Heart left ventricle (tissue), 16 donors: ENCODE results near the gene LMAN2L. TPM values are rescaled to one million over a fixed set of nuclear protein-coding genes. Genes with fewer than 3 reads are reported as not detected.

Experiments
- ATAC-seq, 4 donors: fragments of 200-7000 bp; cut with Tn5 transposase; one replicate each; pipeline ENCODE4 v1.9.1; 2020 to 2022; ENCODE audit warnings: moderate library complexity in 4 of 4, mild to moderate bottlenecking in 3 of 4, moderate number of reproducible peaks in 1 of 4
- DNase-seq, 5 donors: peaks; one replicate each; pipeline ENCODE4 v3.0.0-alpha.2; 2020
- H3K27ac ChIP-seq, 12 donors: fragments of 200-600 bp; sonication (generic) in 4 of 12; one replicate each; pipeline versions ENCODE4 v1.5.0 to v1.8.0; 2016 to 2022; ENCODE audit warnings: mild to moderate bottlenecking in 2 of 12
- H3K27me3 ChIP-seq, 9 donors: fragments of 200-600 bp; sonication (generic) in 2 of 9; one replicate each; pipeline versions ENCODE4 v1.5.1 to v1.8.0; 2016 to 2022; ENCODE audit warnings: mild to moderate bottlenecking in 3 of 9
- H3K36me3 ChIP-seq, 9 donors: fragments of 200-600 bp; sonication (generic) in 2 of 9; one replicate each; pipeline versions ENCODE4 v1.5.0 to v1.8.0; 2018 to 2022; ENCODE audit warnings: mild to moderate bottlenecking in 2 of 9
- H3K4me1 ChIP-seq, 12 donors: fragments of 200-600 bp; sonication (generic) in 4 of 12; one replicate each; pipeline versions ENCODE4 v1.5.0 to v1.8.0; 2016 to 2022; ENCODE audit warnings: mild to moderate bottlenecking in 3 of 12
- H3K4me3 ChIP-seq, 12 donors: fragments of 200-600 bp; sonication (generic) in 4 of 12; one replicate each; pipeline versions ENCODE4 v1.5.0 to v1.8.0; 2017 to 2022; ENCODE audit warnings: mild to moderate bottlenecking in 9 of 12, moderate library complexity in 4 of 12
- H3K9me3 ChIP-seq, 12 donors: fragments of 200-600 bp; sonication (generic) in 4 of 12; one replicate each; pipeline versions ENCODE4 v1.5.0 to v1.8.0; 2016 to 2022; ENCODE audit warnings: mild to moderate bottlenecking in 1 of 12
- POLR2A ChIP-seq, 2 donors: fragments of 450-650 bp; IDR thresholded peaks; one replicate each; pipeline ENCODE4 v1.6.1; 2017; ENCODE audit warnings: antibody characterized with exemption in 2 of 2, mild to moderate bottlenecking in 2 of 2, moderate library complexity in 2 of 2
- WGBS, 4 donors: extraction: QIAGEN DNeasy Blood & Tissue Kit in 2 of 4; methylation state at CpG; one replicate each; pipeline versions ENCODE4 v1.1.5 to v1.1.7; 2013 to 2018; 5-methylcytosine and 5-hydroxymethylcytosine counted together
- intact Hi-C, 10 donors: fragments of 100-400 bp; cut with DNase I; formaldehyde crosslinking; loops; one replicate each; pipeline versions ENCODE4 v1.11.1 to v1.14.2; 2022
- polyA plus RNA-seq, 2 donors: library from polyadenylated mRNA; stranded (reverse); fragments of 200-250 nt; gene quantifications; one replicate each; pipeline ENCODE4 v1.2.3, GENCODE V29; 2013
- total RNA-seq, 9 donors: library from RNA; depleted of rRNA in 2 of 9; stranded (reverse); fragments of >200 nt in 2 of 9; fragmentation: NEBNext Ultra II Directional in 3 of 9; extraction: Animal tissue kit (Norgen Biotek cat#: 25700) in 3 of 9; gene quantifications; one replicate each; pipeline versions ENCODE4 v1.1.0 to v1.2.4, GENCODE V29; 2016 to 2023
- TF ChIP-seq, protein P1 (sequence below), 12 donors: fragments of 200-600 bp; sonication (generic) in 4 of 12; IDR thresholded peaks; one replicate each; pipeline versions ENCODE4 v1.5.0 to v1.8.0; 2018 to 2022; ENCODE audit warnings: antibody characterized with exemption in 12 of 12, mild to moderate bottlenecking in 5 of 12
- donor health status: ischemic (EF 13 %, LVEDD 7.1; RV severe dilation, severe dysfunction).
- donor health status: healthy with polysubstance abuse.
- donor health status: DM: no; HTN: yes; CAD: no.
- donor health status: DM: no; HTN: no; CAD: no.
- donor health status: ischemic (EF 25% LVEDD 6.9; RV normal size, moderate dysfunction).
- donor health status: ischemic (EF 25% LVEDD 5.7; RV mildly dilated, moderate dysfunction).
- donor health status: healthy.
- donor health status: DM: yes; HTN: yes; CAD: no.
- donor health status: ischemic (EF 35%, LVEDD 5.7; RV mildly dilated, moderate dysfunction).
- donor health status: nonischemic (EF 11% LVEDD 7.7; RV severe dilation, severe dysfunction).
- donor health status: DM: yes; HTN: yes; CAD: no.
- donor health status: PGD.
- donor health status: ischemic (EF 29% LVEDD 5.4; RV normal size, mild dysfunction).
- donor health status: nonischemic (EF 23%, LVEDD 6.1; RV moderate dilation, normal function).

LMAN2L gene
- total and polyA plus RNA-seq, 11 donors: 11.3 to 38.5 (median 20.5) TPM

DNA sequence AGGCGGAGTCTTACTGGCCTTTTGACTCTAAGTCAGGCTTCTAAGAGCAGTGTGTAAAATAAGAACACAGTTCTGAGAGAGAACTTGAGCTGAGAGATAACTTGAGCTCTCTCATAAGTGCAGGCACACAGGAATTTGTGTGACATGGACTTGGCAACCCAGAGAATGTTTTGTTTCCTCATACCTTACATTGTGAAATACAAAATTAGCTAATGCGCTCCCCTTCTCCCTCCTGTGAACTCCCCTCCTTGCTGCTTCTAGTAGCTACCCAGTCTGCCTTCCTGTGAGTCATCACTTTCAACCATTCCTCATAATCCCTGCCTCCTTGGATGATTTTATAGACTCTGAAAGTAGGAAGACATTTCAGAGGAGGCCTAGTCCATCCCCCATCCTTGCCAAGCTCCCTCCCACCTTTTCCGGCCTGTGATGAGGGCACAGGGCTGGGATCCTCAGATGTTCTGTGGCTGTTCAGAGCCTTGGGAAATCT, 74.7 kb downstream of the LMAN2L start:
- H3K4me1 ChIP-seq: peaks cover 0 to 17% (median 4%) of the 10 kb centered on the region in 12 donors
- DNase-seq (peak in 1 of 5 donors; percentile 35), ATAC-seq (peak; percentile 45 to 92 (median 84))
- peak overlapping the region in 10 of 12 donors; percentile 23 to 64 (median 52) for H3K27ac ChIP-seq
- peaks cover 0 to 8% (median 0%) of the 10 kb centered on the region in 12 donors for H3K9me3 ChIP-seq
- no peak for TF ChIP-seq POLR2A (IDR thresholded peaks at IDR 0.05)
- H3K36me3 ChIP-seq: no peaks in the 10 kb centered on the region
- H3K4me3 ChIP-seq: no peak overlapping the region
- 54 to 71% (median 57%) methylated on average over 3 of the region's 3 CpGs for WGBS, 4 donors
- intact Hi-C loops: no loop called here
- H3K27me3 ChIP-seq: no peaks in the 10 kb centered on the region

DNA sequence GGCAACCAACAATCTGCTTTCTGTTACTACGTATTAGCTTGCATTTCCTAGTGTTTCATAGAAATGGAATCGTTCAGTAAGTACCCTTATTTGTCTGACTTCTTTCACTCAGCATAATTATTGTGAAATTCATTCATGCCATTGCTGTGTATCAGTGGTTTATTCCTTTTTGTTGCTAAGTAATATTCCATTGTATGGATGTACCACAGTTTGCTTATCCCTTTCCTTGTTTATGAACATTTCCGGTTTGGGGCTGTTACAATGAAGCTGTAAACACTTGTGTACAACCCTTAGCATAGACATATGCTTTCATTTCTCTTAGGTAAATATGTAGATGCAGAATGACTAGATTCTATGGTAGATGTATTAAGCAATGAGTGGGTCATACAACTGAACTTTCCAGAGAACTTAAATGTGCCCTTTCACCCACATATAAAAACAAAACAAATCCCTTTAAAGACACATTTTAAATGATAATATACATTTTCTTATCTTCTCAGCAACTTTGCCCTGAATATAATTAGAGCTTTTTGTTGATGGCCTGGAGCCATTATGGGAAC, 75.4 kb downstream of the LMAN2L start:
- no peaks in the 10 kb centered on the region for H3K27me3 ChIP-seq
- H3K4me3 ChIP-seq: no peak overlapping the region
- WGBS, 4 donors: 83 to 96% (median 90%) methylated on average over 3 of the region's 3 CpGs
- intact Hi-C loops: no loop called here
- DNase-seq (no peak), ATAC-seq (no peak)
- H3K27ac ChIP-seq: peak overlapping the region in 10 of 12 donors; percentile 23 to 64 (median 52)
- peaks cover 0 to 8% (median 0%) of the 10 kb centered on the region in 12 donors for H3K9me3 ChIP-seq
- peaks cover 0 to 17% (median 4%) of the 10 kb centered on the region in 12 donors for H3K4me1 ChIP-seq
- no peak for TF ChIP-seq POLR2A (IDR thresholded peaks at IDR 0.05)
- TF ChIP-seq, protein P1, sequence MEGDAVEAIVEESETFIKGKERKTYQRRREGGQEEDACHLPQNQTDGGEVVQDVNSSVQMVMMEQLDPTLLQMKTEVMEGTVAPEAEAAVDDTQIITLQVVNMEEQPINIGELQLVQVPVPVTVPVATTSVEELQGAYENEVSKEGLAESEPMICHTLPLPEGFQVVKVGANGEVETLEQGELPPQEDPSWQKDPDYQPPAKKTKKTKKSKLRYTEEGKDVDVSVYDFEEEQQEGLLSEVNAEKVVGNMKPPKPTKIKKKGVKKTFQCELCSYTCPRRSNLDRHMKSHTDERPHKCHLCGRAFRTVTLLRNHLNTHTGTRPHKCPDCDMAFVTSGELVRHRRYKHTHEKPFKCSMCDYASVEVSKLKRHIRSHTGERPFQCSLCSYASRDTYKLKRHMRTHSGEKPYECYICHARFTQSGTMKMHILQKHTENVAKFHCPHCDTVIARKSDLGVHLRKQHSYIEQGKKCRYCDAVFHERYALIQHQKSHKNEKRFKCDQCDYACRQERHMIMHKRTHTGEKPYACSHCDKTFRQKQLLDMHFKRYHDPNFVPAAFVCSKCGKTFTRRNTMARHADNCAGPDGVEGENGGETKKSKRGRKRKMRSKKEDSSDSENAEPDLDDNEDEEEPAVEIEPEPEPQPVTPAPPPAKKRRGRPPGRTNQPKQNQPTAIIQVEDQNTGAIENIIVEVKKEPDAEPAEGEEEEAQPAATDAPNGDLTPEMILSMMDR (IDR thresholded peaks at IDR 0.05): no peak
- H3K36me3 ChIP-seq: no peaks in the 10 kb centered on the region

DNA sequence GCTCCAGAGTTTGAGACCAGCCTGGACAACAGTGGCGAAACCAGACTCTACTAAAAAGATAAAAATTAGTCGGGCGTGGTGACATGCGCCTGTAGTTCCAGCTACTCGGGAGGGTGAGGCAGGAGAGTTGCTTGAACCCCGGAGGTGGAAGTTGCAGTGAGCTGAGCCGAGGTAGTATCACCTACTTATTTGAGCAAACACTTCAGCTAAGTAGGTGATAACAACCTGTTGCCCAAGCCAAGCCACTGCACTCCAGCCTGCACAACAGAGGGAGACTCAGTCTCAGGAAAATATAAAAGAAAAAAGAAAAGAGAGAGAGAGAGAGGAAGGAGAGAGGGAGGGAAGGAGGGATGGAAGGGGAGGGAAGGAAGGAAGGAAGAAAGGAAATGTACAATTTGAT, 76.0 kb downstream of the LMAN2L start:
- Histone ChIP-seq H3K4me1 (peaks cover 0 to 17% (median 4%) of the 10 kb centered on the region in 12 donors), H3K27me3 (no peaks in the 10 kb centered on the region), H3K27ac (no peak overlapping the region), H3K36me3 (no peaks in the 10 kb centered on the region), H3K4me3 (no peak overlapping the region), H3K9me3 (peaks cover 0 to 8% (median 0%) of the 10 kb centered on the region in 12 donors)
- DNase-seq: no peak
- intact Hi-C loops: no loop called here
- ATAC-seq: no peak
- TF ChIP-seq POLR2A (IDR thresholded peaks at IDR 0.05): no peak
- TF ChIP-seq, protein P1 (IDR thresholded peaks at IDR 0.05): no peak
- WGBS, 4 donors: 70 to 79% (median 74%) methylated on average over 7 of the region's 7 CpGs

DNA sequence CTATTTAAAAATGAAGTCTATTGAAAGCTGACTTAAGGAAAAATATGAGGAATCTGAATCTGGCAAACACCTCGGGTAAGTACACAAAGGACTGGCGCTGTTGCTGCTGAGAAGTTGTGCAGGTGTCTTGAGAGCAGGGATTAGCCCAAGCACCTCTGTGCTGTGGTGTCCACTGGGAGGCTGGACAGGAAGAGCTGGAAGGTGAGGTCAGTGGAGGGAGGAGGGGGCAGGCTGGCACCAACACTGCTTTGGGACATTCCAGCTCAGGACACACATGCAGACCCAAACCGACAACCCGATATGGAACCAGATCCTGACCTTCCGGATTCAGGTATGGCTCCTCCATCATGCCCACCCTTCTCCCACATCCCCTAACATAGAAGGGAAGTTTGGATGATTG, 76.7 kb downstream of the LMAN2L start:
- WGBS, 4 donors: 88 to 91% (median 89%) methylated on average over 5 of the region's 5 CpGs
- no peak overlapping the region for H3K27ac ChIP-seq
- no peaks in the 10 kb centered on the region for H3K27me3 ChIP-seq
- DNase-seq: no peak
- H3K4me1 ChIP-seq: peaks cover 0 to 17% (median 4%) of the 10 kb centered on the region in 12 donors
- TF ChIP-seq, protein P1 (IDR thresholded peaks at IDR 0.05): no peak
- TF ChIP-seq POLR2A (IDR thresholded peaks at IDR 0.05): no peak
- H3K36me3 ChIP-seq: no peaks in the 10 kb centered on the region
- H3K9me3 ChIP-seq: peaks cover 0 to 8% (median 0%) of the 10 kb centered on the region in 12 donors
- no peak overlapping the region for H3K4me3 ChIP-seq
- intact Hi-C loops: no loop called here
- ATAC-seq: no peak
